Smooth muscle cell (in vitro differentiated cells): ENCODE measurements around the gene SLC5A9. TPM values are rescaled to one million over a fixed set of nuclear protein-coding genes. Genes with fewer than 3 reads are reported as not detected.

Experiments used
- DNase-seq: peaks from one replicate; lab custom pipeline; 2025; ENCODE audit not compliant: unreplicated experiment; lab: John Stamatoyannopoulos, UW
- H2AFZ ChIP-seq: fragments of 200-600 bp; sonication (generic); 2 replicates; pipeline ENCODE4 v1.6.0; 2016; ENCODE audit warnings: antibody characterized with exemption, low read depth, mild to moderate bottlenecking
- H3F3A ChIP-seq: fragments of 200-600 bp; sonication (generic); 2 replicates; pipeline ENCODE4 v1.6.0; 2017; ENCODE audit warnings: antibody characterized with exemption, low read depth
- H3K27ac ChIP-seq: fragments of 200-600 bp; sonication (generic); 2 replicates; pipeline ENCODE4 v1.5.1; 2016; ENCODE audit warnings: low read depth, mild to moderate bottlenecking
- H3K27me3 ChIP-seq: fragments of 200-600 bp; sonication (generic); 2 replicates; pipeline ENCODE4 v1.6.1; 2016; ENCODE audit warnings: low read depth, mild to moderate bottlenecking
- H3K36me3 ChIP-seq: fragments of 200-600 bp; sonication (generic); 2 replicates; pipeline ENCODE4 v1.5.1; 2016; ENCODE audit warnings: low read depth
- H3K4me1 ChIP-seq: fragments of 200-600 bp; sonication (generic); 2 replicates; pipeline ENCODE4 v1.5.1; 2016; ENCODE audit warnings: low read depth
- H3K4me2 ChIP-seq: fragments of 200-600 bp; sonication (generic); 2 replicates; pipeline ENCODE4 v1.6.0; 2016; ENCODE audit warnings: mild to moderate bottlenecking
- H3K4me3 ChIP-seq: fragments of 200-600 bp; sonication (generic); 2 replicates; pipeline ENCODE4 v1.5.1; 2016; ENCODE audit warnings: mild to moderate bottlenecking
- H3K79me2 ChIP-seq: fragments of 200-600 bp; sonication (generic); 2 replicates; pipeline ENCODE4 v1.6.0; 2016; ENCODE audit warnings: low read depth, mild to moderate bottlenecking
- H3K9ac ChIP-seq: fragments of 200-600 bp; sonication (generic); 2 replicates; pipeline ENCODE4 v1.6.0; 2016; ENCODE audit warnings: low read depth
- H3K9me3 ChIP-seq: fragments of 200-600 bp; sonication (generic); replicated peaks from 2 replicates; pipeline ENCODE4 v1.5.1; 2016; ENCODE audit warnings: low read depth
- H4K20me1 ChIP-seq: fragments of 200-600 bp; sonication (generic); 2 replicates; pipeline ENCODE4 v1.6.0; 2016; ENCODE audit warnings: low read depth
- WGBS: methylation state at CpG from one replicate; pipeline ENCODE4 v1.1.7; 2016; ENCODE audit warnings: low lambda C conversion rate; 5-methylcytosine and 5-hydroxymethylcytosine counted together
- polyA plus RNA-seq: library from polyadenylated mRNA; unstranded; fragments of >200 nt; fragmentation: Nextera tagmentation; extraction: Ambion mirVana; gene quantifications from 2 replicates; pipeline ENCODE4 v1.2.1, GENCODE V29; 2016
- total RNA-seq: library from RNA; depleted of rRNA; stranded (reverse); fragments of >200 nt; gene quantifications from 2 replicates; pipeline ENCODE4 v1.2.3, GENCODE V29; 2014
- TF ChIP-seq, protein P1 (sequence below): fragments of 200-600 bp; sonication (generic); IDR thresholded peaks from 2 replicates; pipeline ENCODE4 v1.5.1; 2017; ENCODE audit warnings: borderline replicate concordance, mild to moderate bottlenecking, antibody characterized with exemption; ENCODE audit not compliant: insufficient read depth, poor library complexity, severe bottlenecking

SLC5A9 gene
- total and polyA plus RNA-seq, 2 experiments from 2014 or later: 0.09 TPM; not detected in 1

DNA sequence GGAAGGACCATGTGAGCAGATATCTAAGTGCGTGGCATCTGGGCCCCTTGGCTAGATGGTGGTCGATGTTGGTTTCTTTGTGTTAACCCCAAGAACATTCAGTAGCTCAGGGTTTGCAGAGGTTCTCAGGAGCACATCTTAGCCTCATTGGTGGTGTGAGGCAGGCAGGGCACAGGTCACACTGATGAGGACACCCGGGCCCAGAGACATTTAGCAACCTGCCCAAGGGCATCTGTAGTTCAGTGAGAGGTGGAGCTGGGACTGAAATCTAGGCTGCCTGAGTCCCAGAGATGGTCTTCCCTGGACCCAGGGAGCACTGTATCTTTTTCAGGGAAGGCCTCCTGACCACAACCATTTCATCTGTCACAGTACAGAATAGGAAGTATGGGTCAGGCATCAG, 859 bp upstream of the SLC5A9 start:
- H3K36me3 ChIP-seq: no peaks in the 10 kb centered on the region
- no peak for DNase-seq
- no peaks in the 10 kb centered on the region for H3K27me3 ChIP-seq
- H3K4me2 ChIP-seq: no peak overlapping the region
- no peaks in the 10 kb centered on the region for H3F3A ChIP-seq
- H3K27ac ChIP-seq: no peak overlapping the region
- no peaks in the 10 kb centered on the region for H3K9me3 ChIP-seq
- no peak overlapping the region for H3K4me3 ChIP-seq
- WGBS: 92% methylated on average over 3 of the region's 3 CpGs
- H3K4me1 ChIP-seq: no peaks in the 10 kb centered on the region
- no peak overlapping the region for H3K9ac ChIP-seq
- H3K79me2 ChIP-seq: no peaks in the 10 kb centered on the region
- no peak overlapping the region for H2AFZ ChIP-seq
- H4K20me1 ChIP-seq: no peaks in the 10 kb centered on the region
- TF ChIP-seq, protein P1, sequence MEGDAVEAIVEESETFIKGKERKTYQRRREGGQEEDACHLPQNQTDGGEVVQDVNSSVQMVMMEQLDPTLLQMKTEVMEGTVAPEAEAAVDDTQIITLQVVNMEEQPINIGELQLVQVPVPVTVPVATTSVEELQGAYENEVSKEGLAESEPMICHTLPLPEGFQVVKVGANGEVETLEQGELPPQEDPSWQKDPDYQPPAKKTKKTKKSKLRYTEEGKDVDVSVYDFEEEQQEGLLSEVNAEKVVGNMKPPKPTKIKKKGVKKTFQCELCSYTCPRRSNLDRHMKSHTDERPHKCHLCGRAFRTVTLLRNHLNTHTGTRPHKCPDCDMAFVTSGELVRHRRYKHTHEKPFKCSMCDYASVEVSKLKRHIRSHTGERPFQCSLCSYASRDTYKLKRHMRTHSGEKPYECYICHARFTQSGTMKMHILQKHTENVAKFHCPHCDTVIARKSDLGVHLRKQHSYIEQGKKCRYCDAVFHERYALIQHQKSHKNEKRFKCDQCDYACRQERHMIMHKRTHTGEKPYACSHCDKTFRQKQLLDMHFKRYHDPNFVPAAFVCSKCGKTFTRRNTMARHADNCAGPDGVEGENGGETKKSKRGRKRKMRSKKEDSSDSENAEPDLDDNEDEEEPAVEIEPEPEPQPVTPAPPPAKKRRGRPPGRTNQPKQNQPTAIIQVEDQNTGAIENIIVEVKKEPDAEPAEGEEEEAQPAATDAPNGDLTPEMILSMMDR: no peak

DNA sequence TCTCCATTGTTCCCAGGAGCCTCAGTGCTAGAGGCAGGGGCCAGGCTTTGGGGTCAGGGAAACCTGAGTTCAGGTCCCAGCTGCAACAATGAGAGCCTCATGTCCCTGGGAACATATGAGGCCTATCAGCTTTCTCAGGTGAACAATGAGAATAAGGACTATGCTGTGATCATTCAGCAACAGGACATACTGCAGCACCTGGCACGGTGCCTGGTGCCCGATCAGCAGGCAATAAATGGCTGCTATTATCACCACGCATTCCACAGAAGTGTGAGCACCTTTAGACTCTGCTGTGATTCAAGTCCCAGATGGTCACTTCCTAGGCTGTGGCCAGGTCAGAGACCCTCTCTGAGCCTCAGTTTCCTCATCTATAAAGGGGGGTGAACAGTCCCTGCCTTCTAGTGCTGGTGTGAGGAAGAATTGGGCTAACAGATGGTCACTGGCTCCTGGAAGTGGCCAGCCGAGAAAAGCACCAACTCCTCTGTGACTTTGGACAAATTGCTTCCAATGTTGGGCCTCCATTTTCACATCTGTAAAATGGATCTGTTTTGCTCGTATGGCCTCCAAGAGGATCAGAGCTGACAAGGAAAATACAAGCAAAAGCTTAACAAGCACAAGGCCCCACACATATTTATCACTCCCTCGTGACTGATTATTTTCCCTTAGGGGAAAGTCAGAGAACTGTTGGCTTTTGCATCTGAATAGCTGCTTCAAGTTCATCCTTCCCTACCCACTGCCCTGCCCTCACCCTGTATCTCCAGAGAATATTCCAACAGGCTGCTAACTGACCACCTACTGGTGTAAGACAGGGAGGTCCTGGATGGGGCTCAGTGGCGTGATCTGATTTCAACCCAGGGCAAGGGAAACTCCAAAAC, 1.1 kb downstream of the SLC5A9 start:
- no peaks in the 10 kb centered on the region for H4K20me1 ChIP-seq
- H2AFZ ChIP-seq: no peak overlapping the region
- no peak for DNase-seq
- WGBS: 75% methylated on average over 7 of the region's 7 CpGs
- TF ChIP-seq, protein P1: no peak
- no peaks in the 10 kb centered on the region for H3F3A ChIP-seq
- H3K4me1 ChIP-seq: no peaks in the 10 kb centered on the region
- H3K4me3 ChIP-seq: no peak overlapping the region
- H3K27ac ChIP-seq: no peak overlapping the region
- H3K9ac ChIP-seq: no peak overlapping the region
- no peaks in the 10 kb centered on the region for H3K27me3 ChIP-seq
- H3K9me3 ChIP-seq: no peaks in the 10 kb centered on the region
- no peak overlapping the region for H3K4me2 ChIP-seq
- H3K79me2 ChIP-seq: no peaks in the 10 kb centered on the region
- H3K36me3 ChIP-seq: no peaks in the 10 kb centered on the region

DNA sequence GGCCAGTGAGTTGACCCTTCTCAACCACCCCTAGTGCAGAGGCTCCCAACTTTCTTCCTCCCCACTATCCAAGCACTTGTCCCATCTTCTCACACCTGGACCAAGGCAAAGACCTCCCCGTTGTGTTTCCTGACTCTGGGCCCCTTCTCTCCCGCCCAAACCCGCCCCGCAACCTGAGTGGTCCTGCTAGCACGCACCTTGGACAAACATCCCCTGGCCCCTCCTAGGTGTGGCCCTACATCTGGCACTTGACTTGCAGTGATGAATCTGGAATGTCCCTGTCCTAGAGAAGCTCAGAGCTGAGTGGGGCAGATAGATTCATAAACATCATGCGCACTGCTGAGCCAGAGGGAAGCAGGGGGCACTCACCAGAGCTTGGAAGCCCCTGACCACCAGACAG, 2.3 kb downstream of the SLC5A9 start:
- no peak overlapping the region for H3K4me3 ChIP-seq
- H3K9ac ChIP-seq: no peak overlapping the region
- H3K36me3 ChIP-seq: no peaks in the 10 kb centered on the region
- no peak overlapping the region for H2AFZ ChIP-seq
- H3K4me2 ChIP-seq: no peak overlapping the region
- DNase-seq: no peak
- H3K79me2 ChIP-seq: no peaks in the 10 kb centered on the region
- WGBS: 94% methylated on average over 6 of the region's 6 CpGs
- H3K4me1 ChIP-seq: no peaks in the 10 kb centered on the region
- TF ChIP-seq, protein P1: no peak
- H3K27ac ChIP-seq: no peak overlapping the region
- no peaks in the 10 kb centered on the region for H3K9me3 ChIP-seq
- H4K20me1 ChIP-seq: no peaks in the 10 kb centered on the region
- H3K27me3 ChIP-seq: peaks cover 5% of the 10 kb centered on the region
- H3F3A ChIP-seq: no peaks in the 10 kb centered on the region

DNA sequence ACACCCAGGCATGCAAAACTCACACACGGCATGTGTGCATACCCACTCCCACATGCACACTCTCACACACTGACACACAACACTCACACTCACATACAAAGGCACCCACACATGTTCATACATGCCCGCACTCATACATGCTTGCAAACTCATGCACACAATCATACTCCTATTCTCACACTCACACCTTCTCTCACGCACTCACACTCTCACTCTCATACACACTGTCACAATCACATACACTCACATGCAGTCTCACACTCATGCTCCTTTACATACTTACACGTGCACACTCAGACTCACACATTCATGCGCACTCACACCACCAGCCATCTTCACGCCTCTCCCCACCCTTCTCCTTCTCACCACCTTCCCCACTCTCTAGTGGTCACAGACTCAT, 3.1 kb downstream of the SLC5A9 start:
- Histone ChIP-seq H3K27me3 (peaks cover 9% of the 10 kb centered on the region), H3F3A (no peaks in the 10 kb centered on the region), H3K79me2 (no peaks in the 10 kb centered on the region), H3K9ac (no peak overlapping the region), H3K4me3 (no peak overlapping the region), H3K36me3 (no peaks in the 10 kb centered on the region), H3K27ac (no peak overlapping the region), H3K4me2 (no peak overlapping the region), H3K9me3 (no peaks in the 10 kb centered on the region), H3K4me1 (no peaks in the 10 kb centered on the region), H4K20me1 (no peaks in the 10 kb centered on the region), H2AFZ (no peak overlapping the region)
- 93% methylated on average over 6 of the region's 6 CpGs for WGBS
- no peak for DNase-seq
- TF ChIP-seq, protein P1: no peak
